Osteoblast (primary cell): ENCODE results near the gene MSANTD3. TPM values are rescaled to one million over a fixed set of nuclear protein-coding genes. Genes with fewer than 3 reads are reported as not detected.

Source experiments
- DNase-seq: peaks from one replicate; pipeline ENCODE4 v3.0.0; 2011; ENCODE audit warnings: low spot score, mixed read lengths; ENCODE audit not compliant: insufficient read length; ENCODE audit errors: missing footprints
- H2AFZ ChIP-seq: 2 replicates; pipeline ENCODE4 v1.6.0; 2011; ENCODE audit warnings: mild to moderate bottlenecking, low read length
- H3K27ac ChIP-seq: 2 replicates; pipeline ENCODE4 v1.5.1; 2011; ENCODE audit warnings: mild to moderate bottlenecking, low read depth, low read length, moderate library complexity
- H3K27me3 ChIP-seq: 2 replicates; pipeline ENCODE4 v1.6.0; 2012; ENCODE audit warnings: mild to moderate bottlenecking, control low read depth, inconsistent platforms, low read length, moderate library complexity; ENCODE audit not compliant: insufficient read depth
- H3K36me3 ChIP-seq: 2 replicates; pipeline ENCODE4 v1.5.1; 2011; ENCODE audit warnings: mild to moderate bottlenecking, low read length, control low read depth, moderate library complexity; ENCODE audit not compliant: insufficient read depth
- H3K4me1 ChIP-seq: 2 replicates; pipeline ENCODE4 v1.5.1; 2011; ENCODE audit warnings: mild to moderate bottlenecking, low read length, control low read depth, moderate library complexity; ENCODE audit not compliant: insufficient read depth
- H3K4me2 ChIP-seq: 2 replicates; pipeline ENCODE4 v1.6.0; 2011; ENCODE audit warnings: mild to moderate bottlenecking, low read length; ENCODE audit not compliant: insufficient read depth
- H3K4me3 ChIP-seq: fragments of 200-600 bp; sonication (generic); 3 replicates; pipeline ENCODE4 v1.5.1; 2012; ENCODE audit warnings: mild to moderate bottlenecking, low read length, inconsistent platforms; ENCODE audit not compliant: insufficient read depth
- H3K79me2 ChIP-seq: 2 replicates; pipeline ENCODE4 v1.6.0; 2012; ENCODE audit warnings: mild to moderate bottlenecking, low read length, control low read depth, inconsistent platforms; ENCODE audit not compliant: insufficient read depth
- H3K9me3 ChIP-seq: 2 replicates; pipeline ENCODE4 v1.5.1; 2011; ENCODE audit warnings: low read depth, low read length, control low read depth
- H4K20me1 ChIP-seq: 2 replicates; pipeline ENCODE4 v1.6.0; 2012; ENCODE audit warnings: mild to moderate bottlenecking, low read length, control low read depth; ENCODE audit not compliant: insufficient read depth
- total RNA-seq: library from RNA; depleted of rRNA; stranded (reverse); fragments of >200 nt; gene quantifications from 2 replicates; pipeline ENCODE4 v1.2.3, GENCODE V29; 2012
- TF ChIP-seq, protein P1 (sequence below): IDR thresholded peaks from 2 replicates; pipeline ENCODE4 v1.5.1; 2011; ENCODE audit warnings: mild to moderate bottlenecking, low read depth, low read length, moderate library complexity; ENCODE audit errors: extremely low read depth

MSANTD3 gene
- total RNA-seq, 1 donor: 67.3 TPM

DNA sequence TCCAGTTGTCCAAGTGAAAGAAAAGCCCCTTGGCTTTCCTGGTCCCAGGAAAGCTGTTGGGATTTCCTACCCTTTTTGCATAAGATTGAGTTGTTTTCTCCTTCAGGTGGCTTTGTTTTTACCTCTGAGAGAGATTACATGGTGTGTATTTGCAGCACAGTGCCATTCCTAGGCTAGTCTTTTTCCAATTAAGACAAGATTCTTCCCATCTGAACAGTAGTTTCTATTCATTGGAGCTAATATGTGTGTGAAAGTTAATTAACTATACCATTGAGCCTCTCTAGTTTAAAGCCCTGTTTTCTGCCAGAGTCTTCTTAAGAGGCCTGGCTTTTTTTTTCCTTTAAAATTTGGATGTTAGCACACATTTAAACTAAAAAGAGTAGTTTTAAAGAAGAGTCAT is 20.1 kb downstream of the MSANTD3 start:
- H3K9me3 ChIP-seq: no peaks in the 10 kb centered on the region
- no peak overlapping the region for H3K4me2 ChIP-seq
- peaks cover 3% of the 10 kb centered on the region for H3K4me1 ChIP-seq
- no peak overlapping the region for H3K4me3 ChIP-seq
- no peaks in the 10 kb centered on the region for H3K27me3 ChIP-seq
- no peak for DNase-seq
- H3K27ac ChIP-seq: no peak overlapping the region
- H3K36me3 ChIP-seq: peaks cover 49% of the 10 kb centered on the region
- TF ChIP-seq, protein P1, sequence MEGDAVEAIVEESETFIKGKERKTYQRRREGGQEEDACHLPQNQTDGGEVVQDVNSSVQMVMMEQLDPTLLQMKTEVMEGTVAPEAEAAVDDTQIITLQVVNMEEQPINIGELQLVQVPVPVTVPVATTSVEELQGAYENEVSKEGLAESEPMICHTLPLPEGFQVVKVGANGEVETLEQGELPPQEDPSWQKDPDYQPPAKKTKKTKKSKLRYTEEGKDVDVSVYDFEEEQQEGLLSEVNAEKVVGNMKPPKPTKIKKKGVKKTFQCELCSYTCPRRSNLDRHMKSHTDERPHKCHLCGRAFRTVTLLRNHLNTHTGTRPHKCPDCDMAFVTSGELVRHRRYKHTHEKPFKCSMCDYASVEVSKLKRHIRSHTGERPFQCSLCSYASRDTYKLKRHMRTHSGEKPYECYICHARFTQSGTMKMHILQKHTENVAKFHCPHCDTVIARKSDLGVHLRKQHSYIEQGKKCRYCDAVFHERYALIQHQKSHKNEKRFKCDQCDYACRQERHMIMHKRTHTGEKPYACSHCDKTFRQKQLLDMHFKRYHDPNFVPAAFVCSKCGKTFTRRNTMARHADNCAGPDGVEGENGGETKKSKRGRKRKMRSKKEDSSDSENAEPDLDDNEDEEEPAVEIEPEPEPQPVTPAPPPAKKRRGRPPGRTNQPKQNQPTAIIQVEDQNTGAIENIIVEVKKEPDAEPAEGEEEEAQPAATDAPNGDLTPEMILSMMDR: no peak
- H4K20me1 ChIP-seq: peaks cover 21% of the 10 kb centered on the region
- H2AFZ ChIP-seq: no peak overlapping the region
- peaks cover 96% of the 10 kb centered on the region for H3K79me2 ChIP-seq

DNA sequence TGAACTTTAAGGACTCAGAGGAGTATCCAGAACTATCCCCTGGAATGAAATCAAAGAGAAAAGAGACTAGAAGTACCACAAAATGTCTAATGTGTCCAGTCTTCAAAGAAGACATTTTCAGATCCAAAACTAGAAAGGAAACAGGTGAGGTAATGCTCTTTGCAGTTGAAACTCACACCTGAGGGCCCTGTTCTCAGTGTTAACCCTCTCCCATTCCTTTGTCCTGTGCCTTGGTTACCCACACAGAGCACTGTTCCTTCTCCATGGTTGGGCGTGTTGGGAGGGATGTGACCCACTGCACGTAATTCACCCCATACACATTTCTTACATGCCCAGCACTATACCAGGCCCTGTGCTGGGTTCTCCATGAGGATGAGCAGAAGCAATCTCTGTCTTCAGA is 21.3 kb downstream of the MSANTD3 start:
- no peak for DNase-seq
- TF ChIP-seq, protein P1: no peak
- peaks cover 90% of the 10 kb centered on the region for H3K79me2 ChIP-seq
- peaks cover 56% of the 10 kb centered on the region for H3K36me3 ChIP-seq
- H3K4me2 ChIP-seq: no peak overlapping the region
- H3K4me3 ChIP-seq: no peak overlapping the region
- peaks cover 21% of the 10 kb centered on the region for H4K20me1 ChIP-seq
- H3K4me1 ChIP-seq: peaks cover under 1% of the 10 kb centered on the region
- H3K27me3 ChIP-seq: no peaks in the 10 kb centered on the region
- H2AFZ ChIP-seq: no peak overlapping the region
- no peak overlapping the region for H3K27ac ChIP-seq
- H3K9me3 ChIP-seq: no peaks in the 10 kb centered on the region

GRCh38 chr9:100449420-100449819 is 22.5 kb downstream of the MSANTD3 start:
- Histone ChIP-seq H3K79me2 (peaks cover 79% of the 10 kb centered on the region), H2AFZ (no peak overlapping the region), H3K4me2 (no peak overlapping the region), H4K20me1 (peaks cover 12% of the 10 kb centered on the region), H3K27me3 (no peaks in the 10 kb centered on the region), H3K9me3 (no peaks in the 10 kb centered on the region), H3K36me3 (peaks cover 65% of the 10 kb centered on the region), H3K4me3 (no peak overlapping the region), H3K27ac (no peak overlapping the region), H3K4me1 (no peaks in the 10 kb centered on the region)
- DNase-seq: no peak
- TF ChIP-seq, protein P1: no peak

GRCh38 chr9:100452894-100453293 is 26.0 kb downstream of the MSANTD3 start:
- DNase-seq: no peak
- Histone ChIP-seq H3K4me2 (no peak overlapping the region), H3K9me3 (no peaks in the 10 kb centered on the region), H3K36me3 (peaks cover 48% of the 10 kb centered on the region), H4K20me1 (no peaks in the 10 kb centered on the region), H2AFZ (no peak overlapping the region), H3K4me1 (no peaks in the 10 kb centered on the region), H3K79me2 (peaks cover 46% of the 10 kb centered on the region), H3K4me3 (no peak overlapping the region), H3K27me3 (no peaks in the 10 kb centered on the region), H3K27ac (no peak overlapping the region)
- TF ChIP-seq, protein P1: no peak
